Stimulated activated CD4-positive, alpha-beta T cell treated with anti-CD3 and anti-CD28 coated beads, Interleukin-4, amount 100 ng/mL, for 4 hours (primary cell): ENCODE results near the gene RPL32.
"Not testable (repeated sequence)": the region's sequence is repeated elsewhere in the genome, so short reads cannot be mapped to it uniquely, and the experiment has no call there.

ENCODE experiments used
- DNase-seq, 2 experiments: peaks; one replicate each; pipeline ENCODE4 v3.0.0-alpha.2; 2020

RPL32 gene

GRCh38 chr3:12841149-12841969 is at the start of gene RPL32:
Gene RPL32 (minus strand): TSS chr3:12841565. CDS start chr3:12840237, 1,328 bp downstream.
- peak; percentile 77 to 82 for DNase-seq

GRCh38 chr3:12890610-12891390 is 49.4 kb upstream of the RPL32 start:
- no peak for DNase-seq

- no peak for DNase-seq
These were observed 45.4 kb upstream of the RPL32 start for GRCh38 chr3:12886736-12887135.

- DNase-seq, result peak; percentile 20 to 33
These were observed 44.8 kb upstream of the RPL32 start for GRCh38 chr3:12886106-12886679.

- no peak for DNase-seq
These were observed 44.2 kb upstream of the RPL32 start for GRCh38 chr3:12885583-12885930.

GRCh38 chr3:12884790-12885582 is 43.6 kb upstream of the RPL32 start:
- no peak for DNase-seq

GRCh38 chr3:12884186-12884680 is 42.9 kb upstream of the RPL32 start:
- DNase-seq, result no peak

- no peak for DNase-seq
These were observed 41.3 kb upstream of the RPL32 start for GRCh38 chr3:12882336-12883310.

GRCh38 chr3:12881858-12882257 is 40.5 kb upstream of the RPL32 start:
- not testable (repeated sequence) for DNase-seq

- DNase-seq, result no peak
These were observed 37.9 kb upstream of the RPL32 start for GRCh38 chr3:12879191-12879815.

GRCh38 chr3:12878758-12879157 is 37.4 kb upstream of the RPL32 start:
- DNase-seq, result not testable (repeated sequence)

- DNase-seq, result no peak
These were observed 36.8 kb upstream of the RPL32 start for GRCh38 chr3:12878141-12878574.

GRCh38 chr3:12877040-12877439 is 35.7 kb upstream of the RPL32 start:
- DNase-seq, result no peak

- DNase-seq, result peak in 1 of 2 experiments; percentile 21
These were observed 34.8 kb upstream of the RPL32 start for GRCh38 chr3:12875857-12876836.

- no peak for DNase-seq
These were observed 30.1 kb upstream of the RPL32 start for GRCh38 chr3:12871404-12871983.

GRCh38 chr3:12870942-12871341 is 29.6 kb upstream of the RPL32 start:
- DNase-seq, result peak in 1 of 2 experiments; percentile 7

- DNase-seq, result peak; percentile 9 to 37
These were observed 27.8 kb upstream of the RPL32 start for GRCh38 chr3:12869035-12869621.
